Kasumi-1 (cell line): Measurements from ENCODE around the gene TRPV3.
"Not testable (repeated sequence)": the region's sequence is repeated elsewhere in the genome, so short reads cannot be mapped to it uniquely, and the experiment has no call there.

Source experiments
- DNase-seq, 2 experiments: peaks; one replicate each; lab custom pipeline; 2025; lab: John Stamatoyannopoulos, UW

Gene TRPV3

DNA sequence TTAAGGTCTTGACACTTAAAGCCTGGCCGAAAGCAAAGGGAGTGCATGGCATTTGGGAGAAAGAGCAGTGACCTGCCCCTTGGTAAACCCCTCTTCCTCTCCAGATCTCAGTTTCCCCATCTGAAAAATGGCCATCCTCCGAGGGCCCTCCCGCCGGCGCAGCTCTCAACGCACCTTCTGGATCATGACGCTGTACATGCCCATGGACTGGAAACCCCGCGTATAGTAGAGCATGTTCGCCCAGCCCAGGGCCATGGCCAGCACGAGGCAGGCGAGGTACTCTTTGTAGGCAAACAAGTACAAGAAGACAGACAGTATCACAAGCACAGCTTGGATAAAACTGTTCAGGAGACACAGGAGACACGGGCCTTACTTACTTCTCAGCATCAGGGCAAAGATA lies 33.6 kb downstream of the TRPV3 start:
- DNase-seq = no peak

DNA sequence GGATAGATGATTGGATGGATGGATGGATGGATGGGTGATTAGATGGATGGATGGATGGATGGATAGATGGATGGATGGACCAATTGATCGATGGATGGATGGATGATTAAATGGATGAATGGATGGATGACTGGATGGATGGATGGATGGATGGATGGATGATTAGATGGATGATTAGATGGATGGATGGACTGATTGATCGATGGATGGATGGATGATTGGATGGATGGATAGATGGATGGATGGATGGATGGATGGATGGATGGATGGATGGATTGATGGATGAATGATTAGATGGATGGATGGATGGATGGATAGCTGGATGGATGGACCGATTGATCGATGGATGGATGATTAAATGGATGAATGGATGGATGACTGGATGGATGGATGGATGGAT lies 38.1 kb downstream of the TRPV3 start:
- DNase-seq = not testable (repeated sequence)

DNA sequence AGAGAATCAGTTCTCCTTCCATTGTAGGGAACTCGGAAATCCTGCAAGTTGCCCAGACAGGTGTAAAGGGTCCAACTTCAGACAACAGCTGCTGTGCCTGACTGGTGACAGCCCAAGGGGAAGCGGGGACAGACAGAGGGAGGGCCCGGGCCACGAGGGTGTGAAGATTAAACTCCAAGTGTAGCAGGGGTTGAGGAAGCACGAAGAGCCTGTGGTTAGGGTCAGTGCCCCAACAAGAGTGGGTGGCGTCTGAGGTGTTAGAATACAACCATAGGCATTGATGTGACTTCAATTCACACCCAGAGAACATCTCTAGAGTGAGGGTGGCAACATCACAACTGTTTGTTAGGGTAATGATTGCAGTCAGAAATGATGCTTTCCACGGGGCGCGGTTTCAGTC lies 42.7 kb downstream of the TRPV3 start:
- DNase-seq = no peak

DNA sequence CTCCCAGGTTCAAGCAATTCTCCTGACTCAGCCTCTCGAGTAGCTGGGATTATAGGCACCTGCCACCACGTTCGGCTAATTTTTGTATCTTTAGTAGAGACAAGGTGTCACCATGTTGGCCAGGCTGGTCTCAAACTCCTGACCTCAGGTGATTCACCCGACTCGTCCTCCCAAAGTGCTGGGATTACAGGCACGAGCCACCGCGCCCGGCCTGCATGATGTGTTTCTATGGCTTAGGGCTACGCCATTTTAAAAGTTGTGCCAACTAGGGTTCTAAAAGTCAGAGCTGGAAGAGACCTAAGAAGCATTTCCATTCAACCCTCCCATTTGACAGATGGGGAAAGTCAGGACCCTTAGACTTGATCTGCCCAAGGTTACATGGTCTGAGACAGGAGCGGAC lies 43.4 kb downstream of the TRPV3 start:
- DNase-seq = not testable (repeated sequence)

DNA sequence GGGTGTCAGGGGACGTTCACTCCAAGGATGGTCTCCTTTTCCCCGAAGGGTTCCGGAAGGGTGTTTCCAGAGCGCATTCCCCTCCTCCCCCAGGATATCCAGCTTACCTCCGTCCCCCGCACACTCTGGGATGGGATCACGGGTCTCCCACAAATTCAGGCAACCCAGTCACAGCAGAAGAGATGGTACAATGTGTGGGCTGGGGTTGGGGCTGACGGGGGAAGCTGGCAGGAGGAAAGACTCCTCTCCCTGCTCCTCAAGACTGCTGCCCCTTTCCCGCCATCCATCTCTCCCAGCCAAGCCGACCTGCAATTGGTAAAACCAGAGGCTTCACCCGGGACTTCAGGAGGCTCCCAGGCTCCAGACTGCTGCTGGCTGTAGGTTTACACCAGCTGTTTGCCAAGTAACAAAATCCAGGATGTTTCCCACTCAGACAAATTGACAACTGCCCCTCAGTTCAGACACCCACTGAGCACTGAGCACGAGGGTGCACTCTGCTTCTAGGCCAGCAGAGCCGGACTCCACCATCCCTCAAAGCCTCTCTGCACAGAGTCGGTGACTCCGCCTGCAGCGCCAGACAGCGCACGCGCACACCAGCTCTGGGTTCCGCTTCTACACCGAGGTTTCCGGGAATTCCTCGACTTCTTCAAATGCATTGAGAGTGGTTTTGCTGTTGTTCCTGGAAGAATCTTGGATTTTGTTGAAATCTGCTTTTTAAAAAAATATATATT lies 44.1 kb downstream of the TRPV3 start:
- no peak for DNase-seq

DNA sequence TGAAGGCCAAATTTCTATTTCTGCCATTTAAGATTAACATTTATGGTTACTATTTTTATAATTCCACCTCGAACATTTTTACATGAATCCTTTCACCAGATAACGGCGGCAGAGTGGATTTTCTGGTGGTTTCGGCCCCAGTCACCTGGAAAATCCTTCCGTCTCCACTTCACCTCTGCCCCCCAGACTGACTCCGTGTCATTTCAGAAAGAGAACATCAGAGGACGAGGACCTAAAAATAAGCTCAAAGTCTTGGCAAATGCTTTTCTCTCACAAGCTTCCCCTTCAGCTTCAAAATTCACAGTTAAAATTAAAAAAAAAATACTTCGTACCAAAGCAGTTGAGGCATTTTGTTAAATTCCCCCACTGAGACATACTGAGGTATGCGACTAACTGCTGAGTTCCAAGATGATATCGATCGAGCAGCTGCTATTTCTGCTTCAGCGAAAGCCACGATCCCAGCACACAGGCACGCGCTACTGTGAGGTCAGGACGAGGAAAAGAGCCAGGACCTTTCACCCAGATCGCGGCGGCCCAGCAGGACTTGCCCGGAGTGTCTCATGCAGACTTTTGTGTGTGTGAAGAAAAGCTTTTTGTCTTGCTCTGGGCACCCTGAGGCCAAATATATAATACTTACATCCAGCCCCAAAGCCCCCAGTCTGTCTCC lies 45.0 kb downstream of the TRPV3 start:
- no peak for DNase-seq

DNA sequence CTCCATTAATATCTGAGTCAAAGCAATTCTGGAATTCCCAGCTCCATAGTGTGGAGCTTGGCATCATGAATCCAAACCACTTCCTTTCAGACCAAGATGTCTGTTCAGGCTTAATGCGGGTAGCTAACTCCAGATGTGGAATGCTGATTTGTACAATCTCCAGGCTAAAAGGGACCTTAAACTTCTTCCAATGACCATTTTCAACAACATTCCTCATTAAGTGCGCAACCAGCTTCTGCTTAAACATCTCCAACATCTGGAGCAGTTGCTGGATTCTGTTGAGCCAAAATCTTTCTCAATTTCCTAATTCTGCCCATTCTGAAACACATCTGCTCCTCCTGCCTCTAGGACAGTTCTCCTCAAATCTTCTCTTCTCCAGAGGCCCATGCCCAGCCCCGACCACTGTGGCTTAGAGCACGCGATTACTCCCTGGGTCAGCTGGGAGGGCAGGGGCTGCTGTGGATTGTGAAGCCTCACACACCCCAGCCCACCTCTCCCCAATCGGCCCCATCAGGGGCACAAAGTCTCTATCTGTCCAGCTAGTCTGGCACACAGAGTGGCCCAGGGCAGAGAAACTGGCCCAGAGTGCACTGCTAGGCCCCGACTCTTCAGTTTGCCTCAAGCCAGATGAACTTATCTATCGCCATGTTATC lies 45.6 kb downstream of the TRPV3 start:
- DNase-seq = no peak

DNA sequence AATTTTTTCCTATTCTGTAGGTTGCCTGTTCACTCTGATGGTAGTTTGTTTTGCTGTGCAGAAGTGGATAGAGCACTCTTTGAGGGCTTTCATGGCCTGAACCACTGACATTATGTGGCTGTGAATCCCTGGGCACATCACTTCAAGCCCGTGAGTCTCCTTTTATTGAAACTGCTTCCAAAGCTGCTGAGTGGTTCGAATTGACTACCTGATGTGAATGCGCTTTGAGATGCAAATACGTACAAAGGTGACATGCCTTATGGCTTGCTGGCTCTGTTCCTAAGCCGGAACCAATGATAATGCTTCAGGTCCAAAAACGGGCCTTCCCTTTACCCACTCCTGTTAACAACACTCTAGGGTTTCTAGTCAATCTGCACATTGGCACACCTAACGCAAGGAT lies 47.5 kb downstream of the TRPV3 start:
- DNase-seq = no peak

DNA sequence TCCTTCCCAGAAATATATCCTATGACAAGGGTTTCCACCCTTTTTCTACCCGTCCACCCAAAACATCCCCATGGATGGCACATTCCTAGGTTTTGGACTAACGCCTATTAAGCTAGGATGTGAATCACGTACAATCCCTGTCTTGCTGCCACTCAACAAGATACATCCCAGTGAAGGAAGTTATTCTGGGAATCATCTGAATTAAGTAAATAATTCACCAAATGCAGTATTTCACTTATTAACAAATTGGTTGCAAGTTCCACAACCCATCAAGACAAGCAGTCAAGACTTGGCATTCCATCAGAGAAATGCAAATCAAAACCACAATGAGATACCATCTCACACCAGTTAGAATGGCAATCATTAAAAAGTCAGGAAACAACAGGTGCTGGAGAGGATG lies 49.7 kb downstream of the TRPV3 start:
- DNase-seq = no peak

DNA sequence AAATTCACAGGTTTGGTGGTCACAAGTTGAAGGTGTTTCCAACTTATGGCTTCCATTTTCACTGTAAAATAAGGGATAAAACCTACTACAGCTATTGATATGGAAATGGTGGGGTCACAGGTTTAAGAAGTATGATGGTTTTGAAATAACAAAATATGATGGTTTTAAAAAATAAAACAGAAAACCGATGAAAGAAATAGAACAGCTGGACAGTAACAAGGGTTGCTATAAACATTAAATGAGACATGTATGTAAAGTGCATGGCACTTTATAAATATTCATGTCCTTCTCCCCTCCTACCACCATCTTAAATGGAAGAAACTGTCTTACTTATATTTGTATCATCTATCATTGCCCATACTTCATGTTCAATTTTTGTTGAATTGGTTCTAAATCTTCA lies 50.5 kb downstream of the TRPV3 start:
- no peak for DNase-seq

DNA sequence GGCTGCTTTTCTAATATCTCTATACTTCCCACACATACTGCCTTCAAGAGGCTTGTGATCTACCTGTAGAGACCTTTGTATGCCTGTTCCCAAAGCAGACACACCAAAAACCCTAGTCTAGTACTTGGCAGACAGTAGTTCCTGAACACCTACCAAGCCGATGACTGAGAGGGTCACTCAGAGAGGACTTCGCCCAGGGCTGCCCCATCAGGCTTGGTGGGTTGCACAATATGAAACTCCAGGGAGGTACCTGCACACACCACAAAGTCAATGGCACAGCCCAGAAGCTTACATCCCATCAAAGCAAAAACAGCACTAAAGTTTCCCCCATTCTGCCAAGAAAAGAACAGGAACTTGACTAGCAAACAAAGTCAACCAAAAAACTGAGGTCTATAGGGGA lies 51.6 kb downstream of the TRPV3 start:
- no peak for DNase-seq

DNA sequence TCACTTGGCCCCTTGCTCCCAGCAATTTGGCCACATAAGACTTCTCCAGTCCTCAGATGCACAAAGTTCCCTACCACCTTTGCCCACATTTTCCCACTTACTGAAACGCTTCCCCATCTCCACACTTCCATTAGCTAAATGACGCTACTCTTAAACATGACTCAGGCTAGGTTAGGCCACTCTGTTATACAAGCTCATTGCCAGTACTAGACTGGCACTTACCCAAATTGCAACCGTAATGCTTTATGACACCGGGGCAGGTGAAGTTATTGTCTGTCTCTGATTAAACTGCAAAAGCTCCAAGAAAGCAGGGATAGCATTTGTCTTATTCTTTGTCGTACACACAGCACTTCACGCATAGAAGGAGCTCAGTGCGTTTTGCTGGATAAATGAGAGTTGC lies 52.6 kb downstream of the TRPV3 start:
- DNase-seq = no peak

DNA sequence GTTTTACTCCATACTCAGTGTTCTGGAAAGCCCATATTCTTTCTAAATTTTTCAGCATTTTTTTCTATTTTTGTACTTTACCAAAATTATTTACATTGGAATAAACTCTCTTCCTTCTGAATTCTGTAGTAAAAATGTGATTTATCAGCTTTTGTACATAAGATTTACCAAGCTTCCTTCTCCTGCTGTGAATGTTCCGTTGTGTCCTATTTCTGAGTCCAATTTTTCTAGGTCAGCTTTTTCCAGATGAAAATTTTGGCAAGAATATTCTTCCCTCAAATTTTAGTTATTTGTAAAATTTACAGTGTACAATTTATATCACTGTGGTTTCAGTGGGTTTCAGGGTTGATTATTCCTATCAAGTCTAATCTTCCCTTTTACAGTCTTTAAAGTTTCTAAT lies 54.3 kb downstream of the TRPV3 start:
- no peak for DNase-seq

DNA sequence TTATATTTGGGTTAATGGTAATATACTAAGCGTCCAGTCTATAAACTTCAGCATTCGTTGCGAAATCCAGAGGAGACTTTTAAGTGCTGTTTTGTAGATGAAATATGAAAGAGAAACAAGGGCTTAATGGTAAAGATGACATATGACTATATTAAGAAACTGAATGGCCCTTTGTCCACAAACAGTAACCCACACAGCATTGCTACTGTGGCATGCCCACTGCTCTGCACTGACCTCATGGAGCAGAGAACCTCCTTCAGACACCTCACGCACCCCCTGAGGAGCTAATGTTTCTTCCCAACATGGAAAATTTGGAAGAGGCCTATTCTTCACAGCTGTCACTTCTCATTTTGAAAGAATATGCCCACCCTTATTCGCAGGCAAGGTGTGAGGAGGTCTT lies 55.1 kb downstream of the TRPV3 start:
- no peak for DNase-seq

DNA sequence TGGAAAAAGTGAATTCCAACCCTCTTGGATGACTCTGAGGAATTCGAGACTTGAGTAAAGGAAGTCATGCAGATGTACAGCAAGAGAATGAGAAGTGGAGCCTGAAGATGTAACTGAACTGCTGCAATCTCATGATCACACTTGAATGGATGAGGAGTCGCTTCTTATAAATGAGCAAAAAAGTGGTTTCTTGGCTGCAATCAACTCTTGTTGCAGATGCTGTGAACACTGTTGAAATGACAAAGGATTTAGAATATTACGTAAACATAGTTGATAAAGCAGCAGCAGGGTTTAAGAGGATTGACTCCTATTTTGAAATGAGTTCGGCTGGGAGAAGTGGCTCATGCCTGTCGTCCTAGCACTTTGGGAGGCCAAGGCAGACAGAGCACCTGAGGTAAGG lies 56.3 kb downstream of the TRPV3 start:
- DNase-seq = no peak

DNA sequence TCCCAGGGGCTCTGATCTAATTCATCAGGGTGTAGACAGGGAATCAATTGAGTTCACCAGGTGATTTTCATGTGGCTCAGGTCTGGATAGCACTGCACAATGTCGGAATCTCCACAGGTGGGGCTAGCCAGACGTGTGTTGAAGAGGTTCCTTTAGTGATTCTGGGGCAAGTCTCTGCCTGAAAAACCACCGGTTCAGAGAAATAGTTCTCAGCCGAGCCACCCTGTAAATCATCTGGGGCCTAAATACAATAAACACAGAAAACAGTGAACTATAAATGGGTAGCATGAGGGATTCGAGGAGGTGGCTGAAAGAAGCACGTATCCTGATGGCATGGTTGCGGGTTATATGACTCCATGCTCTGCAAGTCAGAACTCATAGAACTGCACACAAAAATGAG lies 60.5 kb downstream of the TRPV3 start:
- no peak for DNase-seq

DNA sequence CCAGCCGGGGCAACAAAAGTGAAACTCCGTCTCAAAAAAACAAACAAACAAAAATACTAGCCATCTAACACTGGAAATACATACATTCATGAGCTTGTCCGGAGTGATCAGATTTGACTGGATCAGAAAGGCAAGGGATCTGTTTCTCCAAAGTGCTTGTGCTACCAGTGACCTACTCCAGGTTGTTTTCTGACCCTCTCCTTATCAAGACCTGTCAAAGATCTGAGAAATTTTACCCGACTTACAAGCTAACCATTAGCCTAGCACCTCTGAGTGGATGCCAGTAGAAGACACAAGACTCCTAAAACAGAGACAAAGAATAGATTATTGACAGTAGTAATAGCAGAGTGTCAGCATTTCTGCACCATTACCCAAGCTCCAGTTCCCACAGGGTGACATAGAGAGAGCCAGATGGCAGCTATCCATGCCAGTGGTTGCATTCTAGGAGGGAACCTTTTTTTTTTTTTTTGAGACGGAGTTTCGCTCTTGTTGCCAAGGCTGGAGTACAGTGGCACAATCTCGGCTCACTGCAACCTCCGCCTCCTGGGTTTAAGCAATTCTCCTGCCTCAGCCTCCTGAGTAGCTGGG lies 72.0 kb downstream of the TRPV3 start:
- no peak for DNase-seq

DNA sequence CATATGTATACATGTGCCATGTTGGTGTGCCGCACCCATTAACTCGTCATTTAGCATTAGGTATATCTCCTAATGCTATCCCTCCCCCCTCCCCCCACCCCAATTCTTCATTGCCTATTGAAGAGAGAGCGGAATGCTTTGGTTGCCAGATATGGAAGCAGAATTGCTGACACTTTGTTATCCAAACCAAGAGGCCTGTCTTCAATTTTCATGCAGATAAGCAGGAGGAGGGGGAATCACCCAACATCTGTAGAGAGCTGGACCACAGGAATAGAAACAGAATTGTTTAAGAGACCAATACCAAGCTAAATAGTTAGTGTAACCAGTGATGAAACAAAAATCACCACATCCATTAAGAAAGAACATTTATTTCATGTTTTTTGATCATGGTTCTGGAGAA lies 74.8 kb downstream of the TRPV3 start:
- DNase-seq = no peak

DNA sequence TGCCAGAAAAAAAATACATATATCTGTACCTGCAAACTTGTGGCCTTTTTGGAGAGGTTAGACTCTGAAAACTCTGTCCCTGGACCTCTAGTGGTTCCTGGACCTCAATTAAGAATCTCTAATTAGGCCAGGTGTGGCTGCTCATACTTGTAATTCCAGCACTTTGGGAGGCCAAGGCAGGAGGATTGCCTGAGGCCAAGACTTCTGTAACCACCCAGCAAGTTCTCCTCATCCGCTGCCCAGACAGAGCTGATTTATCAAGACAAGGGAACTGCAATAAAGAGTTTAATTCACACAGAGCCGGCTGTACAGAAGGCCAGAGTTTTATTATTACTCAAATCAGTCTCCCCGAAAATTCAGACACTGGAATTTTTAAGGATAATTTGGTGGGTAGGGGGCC lies 77.6 kb downstream of the TRPV3 start:
- DNase-seq = no peak

DNA sequence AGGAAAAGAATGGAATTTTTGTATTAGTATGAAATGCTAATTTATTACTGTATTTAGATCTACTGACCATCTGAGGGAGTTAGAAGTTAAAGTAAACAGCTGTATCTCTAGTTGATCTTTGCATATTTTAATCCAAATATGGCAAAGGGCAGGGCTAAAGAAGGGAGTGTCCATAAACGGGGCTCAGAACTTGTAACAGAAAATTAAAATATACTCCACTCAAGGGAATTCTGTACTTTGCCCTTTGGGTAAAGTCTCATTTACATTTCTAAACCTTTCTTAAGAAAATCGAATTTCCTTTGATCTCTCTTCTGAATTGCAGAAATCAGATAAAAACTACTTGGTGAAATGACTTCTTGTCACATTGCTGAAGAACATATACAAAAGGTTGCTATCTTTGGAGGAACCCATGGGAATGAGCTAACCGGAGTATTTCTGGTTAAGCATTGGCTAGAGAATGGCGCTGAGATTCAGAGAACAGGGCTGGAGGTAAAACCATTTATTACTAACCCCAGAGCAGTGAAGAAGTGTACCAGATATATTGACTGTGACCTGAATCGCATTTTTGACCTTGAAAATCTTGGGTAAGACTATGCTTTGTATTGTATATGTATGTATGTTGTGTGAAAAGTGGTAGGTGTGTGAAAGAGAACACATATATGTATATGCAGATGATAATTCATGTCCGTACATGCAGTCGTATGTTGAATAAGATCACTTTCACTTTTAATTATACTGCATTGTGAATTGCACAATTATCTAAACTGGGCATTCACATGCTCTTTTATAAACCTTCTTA lies 81.6 kb downstream of the TRPV3 start, which contains the start of gene ASPA:
ASPA (plus strand) TSS at position 186 of the 799 bp plus-strand sequence; CDS start at position 349, 163 bp downstream.
- no peak for DNase-seq

DNA sequence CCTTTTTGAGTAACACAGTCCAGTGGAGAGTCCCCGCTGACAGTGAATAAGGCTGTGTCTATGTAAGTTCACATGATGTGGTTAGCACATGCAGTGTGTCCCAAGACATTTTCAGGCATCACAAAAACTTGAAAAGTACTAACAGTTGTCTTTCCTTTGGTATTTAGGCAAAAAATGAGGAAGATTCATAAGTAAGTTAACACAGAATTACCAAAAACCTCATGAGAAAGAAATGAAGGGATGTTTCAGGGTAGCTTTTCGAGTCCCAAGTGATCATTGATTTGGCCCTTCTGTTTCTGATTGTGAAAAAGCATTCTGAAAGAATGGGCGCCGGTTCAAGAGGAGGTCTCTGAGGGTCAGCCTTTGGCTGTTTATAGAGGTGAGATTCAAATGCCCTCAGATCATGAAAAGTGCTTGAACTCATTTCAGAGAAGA lies 82.3 kb downstream of the TRPV3 start:
- no peak for DNase-seq

DNA sequence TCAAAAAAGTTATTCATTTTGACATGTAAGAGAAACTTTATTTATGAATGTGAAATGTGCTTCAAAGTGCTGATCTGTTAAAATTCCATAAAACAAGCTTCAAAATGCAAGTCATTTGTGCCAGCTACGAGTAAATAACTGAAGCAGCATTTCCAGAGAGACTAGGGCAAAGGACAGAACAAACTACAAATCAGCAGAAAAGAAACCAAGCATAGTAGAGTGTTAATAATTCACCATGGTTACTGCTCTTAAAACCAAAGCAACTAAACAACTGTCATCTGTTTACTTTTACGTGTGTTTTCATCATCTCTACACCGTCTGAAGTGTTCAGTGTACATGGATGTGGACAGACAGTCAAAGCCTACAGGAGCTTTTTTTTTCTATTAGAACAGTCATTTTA lies 83.4 kb downstream of the TRPV3 start:
- DNase-seq = no peak
